Measurements from ENCODE around the gene RPL10A. TPM values are rescaled to one million over a fixed set of nuclear protein-coding genes. Genes with fewer than 3 reads are reported as not detected.

The RPL10A gene
- total and polyA plus RNA-seq, 2 of the 13 experiments (the other 11 are each of a cell fraction or from before 2014, with no cell fraction given) = 1,854 to 2,726 TPM

DNA sequence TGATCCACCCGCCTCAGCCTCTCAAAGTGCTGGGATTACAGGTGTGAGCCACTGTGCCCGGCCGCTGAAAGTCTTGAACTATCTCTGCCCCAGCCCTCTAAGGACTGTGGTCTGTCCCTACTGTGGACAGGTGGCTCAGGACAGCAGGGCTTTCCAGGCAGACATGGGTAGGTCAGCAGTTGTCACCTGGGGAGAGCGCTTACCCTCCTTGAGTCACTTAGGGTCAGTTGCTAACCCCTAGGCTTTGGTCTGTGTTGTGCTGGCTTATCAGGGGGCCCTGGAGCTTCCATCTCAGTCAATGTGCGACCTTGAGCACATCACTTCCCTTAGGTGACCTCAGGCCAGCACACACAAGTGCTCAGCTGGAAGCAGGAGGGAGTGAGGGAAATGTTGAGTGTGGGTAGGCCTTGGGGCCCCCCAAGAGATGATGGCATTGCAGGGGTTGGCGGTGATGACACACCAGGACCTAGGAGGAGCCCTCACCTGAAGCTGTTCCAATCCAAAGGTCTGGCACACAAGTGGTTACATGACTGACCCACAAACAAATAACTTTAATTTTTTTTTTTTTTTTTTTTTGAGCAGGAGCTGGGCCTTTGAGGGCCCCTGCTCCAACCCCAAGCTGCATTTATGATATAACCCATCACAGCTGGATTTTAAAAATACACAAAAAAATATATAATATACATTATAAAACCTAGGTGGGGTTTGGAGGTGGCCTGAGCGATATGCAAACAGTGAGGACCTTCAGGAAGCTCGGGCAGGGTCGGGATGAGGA lies 5.1 kb downstream of the RPL10A start (continued):
- TF ChIP-seq, protein P1, sequence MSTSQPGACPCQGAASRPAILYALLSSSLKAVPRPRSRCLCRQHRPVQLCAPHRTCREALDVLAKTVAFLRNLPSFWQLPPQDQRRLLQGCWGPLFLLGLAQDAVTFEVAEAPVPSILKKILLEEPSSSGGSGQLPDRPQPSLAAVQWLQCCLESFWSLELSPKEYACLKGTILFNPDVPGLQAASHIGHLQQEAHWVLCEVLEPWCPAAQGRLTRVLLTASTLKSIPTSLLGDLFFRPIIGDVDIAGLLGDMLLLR (CRISPR knock-in tag; IDR thresholded peaks at IDR 0.05) = no peak
- TF ChIP-seq POLR2AphosphoS2 (IDR thresholded peaks at IDR 0.05; ENCODE audit: low read depth, low read length) (peak; percentile 82; the same call in 1 of the 2 replicates), CAMTA2 (CRISPR knock-in tag; IDR thresholded peaks at IDR 0.05; ENCODE audit: borderline replicate concordance) (no peak), ZFAT (CRISPR knock-in tag; conservative IDR thresholded peaks at IDR 0.05) (no peak), PCBP1 (IDR thresholded peaks at IDR 0.05; ENCODE audit: borderline replicate concordance, low read depth, low read length) (no peak), SMAD1 (CRISPR knock-in tag; IDR thresholded peaks at IDR 0.05; ENCODE audit: borderline replicate concordance, low read depth) (0 out of 2 replicates have a peak, but pooled peaks have one; percentile 30), ATF7-NPFF (CRISPR knock-in tag; IDR thresholded peaks at IDR 0.05; ENCODE audit: low read depth) (0 out of 2 replicates have a peak, but pooled peaks have one; percentile 28), MIER2 (CRISPR knock-in tag; IDR thresholded peaks at IDR 0.05) (no peak), SIN3B (IDR thresholded peaks at IDR 0.05; ENCODE audit: low read length) (no peak), KLF16 (CRISPR knock-in tag; IDR thresholded peaks at IDR 0.05) (no peak), THAP11 (CRISPR knock-in tag; IDR thresholded peaks at IDR 0.05) (0 out of 2 replicates have a peak, but pooled peaks have one; percentile 9), ZBTB42 (CRISPR knock-in tag; IDR thresholded peaks at IDR 0.05) (no peak), TBX2 (CRISPR knock-in tag; IDR thresholded peaks at IDR 0.05; ENCODE audit: borderline replicate concordance) (peak; percentile 41; the same call in 1 of the 2 replicates), ZNF672 (CRISPR knock-in tag; IDR thresholded peaks at IDR 0.05) (no peak), KDM4B (CRISPR knock-in tag; IDR thresholded peaks at IDR 0.05) (0 out of 2 replicates have a peak, but pooled peaks have one; percentile 33), ARNT2 (CRISPR knock-in tag; IDR thresholded peaks at IDR 0.05; ENCODE audit: low read depth) (peak; percentile 51; the same call in 1 of the 2 replicates)
- TF ChIP-seq, protein P2, sequence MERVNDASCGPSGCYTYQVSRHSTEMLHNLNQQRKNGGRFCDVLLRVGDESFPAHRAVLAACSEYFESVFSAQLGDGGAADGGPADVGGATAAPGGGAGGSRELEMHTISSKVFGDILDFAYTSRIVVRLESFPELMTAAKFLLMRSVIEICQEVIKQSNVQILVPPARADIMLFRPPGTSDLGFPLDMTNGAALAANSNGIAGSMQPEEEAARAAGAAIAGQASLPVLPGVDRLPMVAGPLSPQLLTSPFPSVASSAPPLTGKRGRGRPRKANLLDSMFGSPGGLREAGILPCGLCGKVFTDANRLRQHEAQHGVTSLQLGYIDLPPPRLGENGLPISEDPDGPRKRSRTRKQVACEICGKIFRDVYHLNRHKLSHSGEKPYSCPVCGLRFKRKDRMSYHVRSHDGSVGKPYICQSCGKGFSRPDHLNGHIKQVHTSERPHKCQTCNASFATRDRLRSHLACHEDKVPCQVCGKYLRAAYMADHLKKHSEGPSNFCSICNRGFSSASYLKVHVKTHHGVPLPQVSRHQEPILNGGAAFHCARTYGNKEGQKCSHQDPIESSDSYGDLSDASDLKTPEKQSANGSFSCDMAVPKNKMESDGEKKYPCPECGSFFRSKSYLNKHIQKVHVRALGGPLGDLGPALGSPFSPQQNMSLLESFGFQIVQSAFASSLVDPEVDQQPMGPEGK (CRISPR knock-in tag; IDR thresholded peaks at IDR 0.05) = peak; percentile 68
- TF ChIP-seq, protein P3, sequence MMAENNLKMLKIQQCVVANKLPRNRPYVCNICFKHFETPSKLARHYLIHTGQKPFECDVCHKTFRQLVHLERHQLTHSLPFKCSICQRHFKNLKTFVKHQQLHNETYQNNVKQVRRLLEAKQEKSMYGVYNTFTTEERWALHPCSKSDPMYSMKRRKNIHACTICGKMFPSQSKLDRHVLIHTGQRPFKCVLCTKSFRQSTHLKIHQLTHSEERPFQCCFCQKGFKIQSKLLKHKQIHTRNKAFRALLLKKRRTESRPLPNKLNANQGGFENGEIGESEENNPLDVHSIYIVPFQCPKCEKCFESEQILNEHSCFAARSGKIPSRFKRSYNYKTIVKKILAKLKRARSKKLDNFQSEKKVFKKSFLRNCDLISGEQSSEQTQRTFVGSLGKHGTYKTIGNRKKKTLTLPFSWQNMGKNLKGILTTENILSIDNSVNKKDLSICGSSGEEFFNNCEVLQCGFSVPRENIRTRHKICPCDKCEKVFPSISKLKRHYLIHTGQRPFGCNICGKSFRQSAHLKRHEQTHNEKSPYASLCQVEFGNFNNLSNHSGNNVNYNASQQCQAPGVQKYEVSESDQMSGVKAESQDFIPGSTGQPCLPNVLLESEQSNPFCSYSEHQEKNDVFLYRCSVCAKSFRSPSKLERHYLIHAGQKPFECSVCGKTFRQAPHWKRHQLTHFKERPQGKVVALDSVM (CRISPR knock-in tag; IDR thresholded peaks at IDR 0.05) = peak; percentile 42; the same call in 1 of the 2 replicates
- TF ChIP-seq, protein P4, sequence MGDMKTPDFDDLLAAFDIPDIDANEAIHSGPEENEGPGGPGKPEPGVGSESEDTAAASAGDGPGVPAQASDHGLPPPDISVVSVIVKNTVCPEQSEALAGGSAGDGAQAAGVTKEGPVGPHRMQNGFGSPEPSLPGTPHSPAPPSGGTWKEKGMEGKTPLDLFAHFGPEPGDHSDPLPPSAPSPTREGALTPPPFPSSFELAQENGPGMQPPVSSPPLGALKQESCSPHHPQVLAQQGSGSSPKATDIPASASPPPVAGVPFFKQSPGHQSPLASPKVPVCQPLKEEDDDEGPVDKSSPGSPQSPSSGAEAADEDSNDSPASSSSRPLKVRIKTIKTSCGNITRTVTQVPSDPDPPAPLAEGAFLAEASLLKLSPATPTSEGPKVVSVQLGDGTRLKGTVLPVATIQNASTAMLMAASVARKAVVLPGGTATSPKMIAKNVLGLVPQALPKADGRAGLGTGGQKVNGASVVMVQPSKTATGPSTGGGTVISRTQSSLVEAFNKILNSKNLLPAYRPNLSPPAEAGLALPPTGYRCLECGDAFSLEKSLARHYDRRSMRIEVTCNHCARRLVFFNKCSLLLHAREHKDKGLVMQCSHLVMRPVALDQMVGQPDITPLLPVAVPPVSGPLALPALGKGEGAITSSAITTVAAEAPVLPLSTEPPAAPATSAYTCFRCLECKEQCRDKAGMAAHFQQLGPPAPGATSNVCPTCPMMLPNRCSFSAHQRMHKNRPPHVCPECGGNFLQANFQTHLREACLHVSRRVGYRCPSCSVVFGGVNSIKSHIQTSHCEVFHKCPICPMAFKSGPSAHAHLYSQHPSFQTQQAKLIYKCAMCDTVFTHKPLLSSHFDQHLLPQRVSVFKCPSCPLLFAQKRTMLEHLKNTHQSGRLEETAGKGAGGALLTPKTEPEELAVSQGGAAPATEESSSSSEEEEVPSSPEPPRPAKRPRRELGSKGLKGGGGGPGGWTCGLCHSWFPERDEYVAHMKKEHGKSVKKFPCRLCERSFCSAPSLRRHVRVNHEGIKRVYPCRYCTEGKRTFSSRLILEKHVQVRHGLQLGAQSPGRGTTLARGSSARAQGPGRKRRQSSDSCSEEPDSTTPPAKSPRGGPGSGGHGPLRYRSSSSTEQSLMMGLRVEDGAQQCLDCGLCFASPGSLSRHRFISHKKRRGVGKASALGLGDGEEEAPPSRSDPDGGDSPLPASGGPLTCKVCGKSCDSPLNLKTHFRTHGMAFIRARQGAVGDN (CRISPR knock-in tag; IDR thresholded peaks at IDR 0.05) = peak; percentile 49
